HG03159 (cell line): ENCODE results near the gene LACTBL1.

Experiments
- ATAC-seq: cut with Tn5 transposase; IDR thresholded peaks from one replicate; pipeline ENCODE4 v1.9.1; 2021; ENCODE audit warnings: mild to moderate bottlenecking, moderate library complexity; ENCODE audit not compliant: unreplicated experiment

The LACTBL1 gene

DNA sequence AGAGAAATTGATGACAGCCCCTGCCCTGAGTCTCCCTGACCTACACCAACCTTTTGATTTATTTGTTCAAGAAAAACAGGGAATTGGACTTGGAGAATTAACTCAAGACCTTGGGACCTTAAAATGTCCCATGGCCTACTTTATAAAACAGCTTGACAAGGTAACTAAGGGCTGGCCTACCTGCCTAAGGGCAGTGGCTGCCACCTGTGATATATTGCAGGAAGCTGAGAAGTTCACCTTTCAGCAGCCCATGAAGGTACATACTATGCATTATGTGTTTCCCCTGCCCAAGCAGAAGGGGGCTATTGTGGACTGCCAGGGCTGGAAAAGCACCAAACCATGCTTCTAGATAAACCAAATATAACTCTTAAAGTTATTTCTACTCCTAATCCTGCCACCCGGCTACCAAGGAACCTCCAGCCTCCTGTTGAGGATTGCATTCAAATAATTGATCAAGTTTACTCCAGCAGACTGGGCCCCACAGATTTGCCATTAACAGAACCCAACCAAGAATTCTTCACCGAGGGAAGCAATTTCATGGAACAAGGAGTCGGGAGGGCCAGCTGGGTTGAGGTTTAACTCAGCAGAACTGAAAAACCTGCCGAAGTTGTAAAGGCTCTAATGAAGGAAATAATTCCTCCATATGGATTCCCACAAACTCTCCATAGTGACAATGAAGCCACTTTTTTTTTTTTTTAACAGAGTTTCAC is 28.2 kb downstream of the LACTBL1 start:
- no peak for ATAC-seq

DNA sequence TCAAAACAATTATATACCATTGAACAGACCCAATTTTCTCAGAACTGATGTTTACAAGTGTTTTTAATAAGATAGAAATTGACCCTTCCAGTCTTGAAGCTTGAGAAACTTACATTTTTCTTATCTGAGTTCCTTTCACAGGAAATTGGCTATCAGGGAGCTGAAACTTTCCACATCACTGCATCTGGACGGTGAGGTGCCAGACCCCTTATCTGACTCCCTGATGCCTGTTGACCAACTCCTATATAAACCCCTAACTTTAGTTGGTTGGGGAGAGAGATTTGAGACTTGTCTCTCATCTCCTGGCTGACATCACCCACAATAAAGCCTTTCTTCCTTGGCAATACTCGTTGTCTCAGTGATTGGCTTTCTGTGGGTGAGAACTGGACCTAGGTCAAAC is 31.4 kb downstream of the LACTBL1 start:
- ATAC-seq = no peak

DNA sequence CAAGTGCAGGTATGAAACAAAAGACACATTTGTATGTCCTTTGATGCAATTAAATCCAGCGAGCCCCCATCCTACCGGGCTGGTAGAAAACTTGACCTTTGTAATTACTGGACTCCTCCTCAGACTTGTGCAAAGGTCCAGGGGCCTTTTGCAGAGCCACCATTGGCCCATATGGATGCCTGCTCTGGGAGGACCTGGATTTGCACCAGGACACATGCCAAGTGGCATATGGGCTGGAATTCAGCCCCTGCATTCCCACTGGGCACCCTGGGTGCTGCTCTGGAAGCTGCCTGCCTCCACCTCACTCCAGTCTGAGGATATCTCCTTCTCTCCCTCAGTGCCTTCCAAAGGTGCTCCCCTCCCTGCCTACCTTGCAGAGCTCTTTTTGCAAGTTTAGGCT is 36.0 kb downstream of the LACTBL1 start:
- ATAC-seq = no peak

DNA sequence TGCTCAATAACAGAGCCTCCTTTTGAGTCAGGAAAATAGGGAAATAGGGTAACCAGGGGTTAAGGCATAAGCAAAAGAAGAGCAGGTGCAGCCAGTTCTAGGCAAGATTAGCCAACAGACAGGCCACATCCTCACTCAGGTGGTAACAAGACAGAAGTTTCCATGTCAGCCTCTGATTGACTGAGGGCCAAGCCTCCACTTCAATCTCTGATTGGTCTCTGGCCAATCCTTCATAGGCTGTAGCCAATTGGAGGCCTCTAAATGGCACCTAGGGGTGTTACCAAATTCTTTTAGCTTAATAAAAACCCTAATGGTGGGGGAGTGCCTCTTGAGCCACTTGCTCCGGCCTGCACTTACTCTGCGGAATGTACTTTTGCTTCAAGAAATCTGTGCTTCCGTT is 37.2 kb downstream of the LACTBL1 start:
- ATAC-seq = no peak

DNA sequence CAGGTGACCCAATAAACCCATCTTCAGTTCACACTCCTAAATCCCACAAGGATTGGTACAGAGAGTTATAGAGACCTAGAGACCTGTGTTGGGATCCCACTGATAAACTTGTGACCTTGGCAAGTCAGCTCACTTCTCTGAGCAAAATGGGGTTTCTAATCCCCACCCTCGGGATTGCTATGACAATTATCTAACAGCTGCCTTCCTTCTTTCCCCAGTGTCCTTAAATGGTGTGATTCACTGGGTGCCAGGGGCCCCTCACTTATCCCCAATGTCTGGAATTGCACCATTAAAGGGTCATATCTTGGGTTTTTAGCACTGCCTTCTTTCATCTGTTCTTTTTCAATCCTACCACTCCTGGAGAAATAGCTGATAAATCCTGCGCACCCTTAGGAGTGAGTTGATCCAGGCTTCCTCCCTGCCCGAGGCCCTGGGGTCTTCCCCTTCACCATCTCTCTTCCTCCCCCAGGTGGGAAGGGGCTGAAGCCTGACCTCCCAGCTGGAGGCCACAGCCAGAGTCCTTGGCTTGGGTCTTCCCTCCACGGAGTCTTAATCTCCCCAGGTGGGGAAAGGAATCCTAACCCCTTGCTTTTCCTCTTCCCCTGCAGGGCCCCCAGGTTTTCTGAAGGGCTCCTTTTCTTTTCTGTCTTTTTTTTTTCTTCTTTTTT is 39.7 kb downstream of the LACTBL1 start:
- ATAC-seq = no peak

DNA sequence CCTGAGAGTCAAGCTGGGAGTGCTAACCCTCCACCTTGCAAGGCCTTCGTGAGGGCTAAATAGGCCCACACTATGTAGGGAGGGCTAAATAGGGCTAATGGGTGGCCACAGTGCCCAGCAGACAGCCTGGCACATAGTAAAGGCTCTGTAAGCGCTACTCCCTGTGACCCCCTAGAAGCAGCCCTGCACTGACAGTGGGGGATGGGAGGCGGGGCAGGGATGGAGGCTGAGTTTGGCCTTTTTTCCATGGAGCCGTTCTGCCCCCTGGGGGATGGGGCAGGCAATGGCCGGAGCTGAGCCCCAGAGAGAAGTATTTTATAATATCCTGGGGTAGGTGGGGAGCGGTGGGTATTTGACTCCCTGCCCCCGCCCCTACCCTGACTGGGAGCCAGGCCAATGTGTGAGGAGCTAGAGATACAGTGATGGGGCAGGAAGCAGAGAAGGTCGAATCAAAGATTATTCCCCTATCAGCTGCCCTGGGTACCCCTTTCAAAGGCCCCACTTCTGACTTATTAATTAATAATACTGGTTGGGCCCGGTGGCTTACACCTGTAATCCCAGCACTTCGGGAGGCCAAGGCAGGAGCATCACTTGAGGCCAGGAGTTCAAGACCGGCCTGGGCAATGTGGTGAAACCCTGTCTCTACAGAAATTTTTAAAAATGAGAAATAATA is 42.3 kb downstream of the LACTBL1 start:
- ATAC-seq = no peak

DNA sequence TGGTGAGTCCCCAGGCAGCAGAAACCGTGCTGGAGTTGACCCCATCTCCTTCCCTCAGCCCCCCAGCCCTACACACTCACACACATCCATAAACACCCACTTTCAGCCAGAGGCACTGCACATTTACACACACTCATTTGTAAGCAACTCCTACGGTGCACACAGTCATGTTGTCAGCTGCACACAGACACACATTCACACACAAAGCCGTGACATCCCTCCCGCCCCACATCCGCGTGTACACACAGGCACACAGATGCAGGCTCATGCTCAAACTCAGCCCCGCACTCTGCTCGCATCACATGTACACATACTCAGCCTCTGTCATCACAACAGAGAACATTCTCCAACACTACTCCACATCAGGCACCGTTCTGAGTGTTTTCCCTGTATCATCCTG is 47.6 kb downstream of the LACTBL1 start:
- ATAC-seq = no peak

DNA sequence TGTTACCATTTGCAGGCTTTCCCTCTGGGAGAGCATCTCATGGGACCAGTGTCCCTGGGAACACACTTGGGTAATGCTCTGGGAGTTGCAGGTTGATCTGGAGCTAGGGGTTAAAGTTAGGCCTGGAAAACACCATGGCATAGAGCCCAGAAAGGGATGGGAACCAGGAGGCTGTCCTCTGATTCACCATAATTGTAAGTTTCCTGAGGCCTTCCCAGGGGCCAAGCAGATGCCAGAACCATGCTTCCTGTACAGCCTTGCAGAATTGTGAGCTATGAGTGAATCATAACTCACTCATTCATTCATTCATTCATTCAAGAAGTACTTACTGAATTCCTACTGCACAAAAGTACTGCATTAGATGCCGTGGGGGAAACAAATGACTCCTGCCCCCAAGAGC is 50.0 kb downstream of the LACTBL1 start:
- no peak for ATAC-seq

DNA sequence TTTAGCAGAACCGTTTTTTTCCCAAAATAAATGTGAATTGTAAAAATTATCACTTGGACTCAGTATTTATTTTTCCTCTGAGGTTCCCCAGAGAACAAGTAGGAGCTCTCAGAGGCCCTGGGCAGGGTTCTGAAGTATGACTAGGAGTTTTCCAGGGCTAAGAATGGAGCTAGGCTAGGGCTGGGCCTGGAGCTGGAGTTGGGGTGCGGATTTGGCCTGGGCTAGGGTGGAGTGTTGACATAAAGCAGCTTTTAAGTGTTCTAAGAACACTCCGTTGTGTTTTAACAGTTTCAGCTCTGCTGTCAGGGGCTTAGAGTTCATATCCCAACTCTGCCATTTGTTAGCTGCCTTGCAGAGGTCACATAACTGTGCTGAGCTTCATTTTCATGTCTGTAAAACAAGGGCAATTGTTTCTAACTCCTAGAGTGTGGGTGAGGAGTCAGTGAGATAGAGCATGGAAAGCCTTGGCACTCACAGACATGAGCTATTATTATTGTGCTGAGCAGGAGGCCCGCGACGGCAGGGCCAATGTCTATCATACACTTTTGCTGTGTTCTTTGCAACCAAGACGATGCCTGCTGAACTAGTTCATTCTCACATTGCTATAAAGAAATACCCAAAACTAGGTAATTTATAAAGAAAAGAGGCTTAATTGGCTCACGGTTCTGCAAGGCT is 51.1 kb downstream of the LACTBL1 start:
- ATAC-seq = no peak

DNA sequence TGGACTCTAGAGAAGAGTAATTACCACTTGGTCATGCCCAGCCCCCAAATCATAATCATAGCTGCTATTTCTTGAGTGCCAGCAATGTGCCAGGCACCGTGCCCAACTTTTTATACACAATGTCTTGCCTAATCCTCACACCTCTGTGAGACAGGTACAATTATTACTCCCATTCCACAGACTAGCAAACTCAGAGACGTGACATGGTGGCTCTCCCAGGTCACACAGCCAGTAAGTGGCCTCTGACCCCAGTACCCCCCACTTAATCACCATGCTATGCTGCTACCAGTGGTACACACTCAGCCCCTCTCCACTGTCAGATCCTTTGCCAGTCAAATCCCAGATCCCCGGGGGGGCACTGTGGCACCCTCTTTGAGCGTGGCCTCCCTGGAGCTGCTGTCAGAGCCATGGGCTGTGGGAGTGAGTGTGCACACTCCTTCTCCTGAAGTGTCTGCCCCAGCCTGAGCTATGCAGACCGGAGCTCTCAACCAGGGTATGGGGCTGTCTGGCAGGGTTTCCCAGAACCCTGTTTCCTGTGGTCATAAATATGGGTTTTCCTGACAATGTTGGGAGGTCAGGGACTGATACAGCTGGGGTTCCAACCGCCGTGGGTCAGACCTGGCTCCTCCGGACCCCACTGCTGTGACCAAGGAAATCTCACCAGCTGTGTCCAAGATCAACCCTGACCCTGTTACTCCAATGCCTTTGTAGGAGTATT is 51.8 kb downstream of the LACTBL1 start:
- ATAC-seq = no peak

DNA sequence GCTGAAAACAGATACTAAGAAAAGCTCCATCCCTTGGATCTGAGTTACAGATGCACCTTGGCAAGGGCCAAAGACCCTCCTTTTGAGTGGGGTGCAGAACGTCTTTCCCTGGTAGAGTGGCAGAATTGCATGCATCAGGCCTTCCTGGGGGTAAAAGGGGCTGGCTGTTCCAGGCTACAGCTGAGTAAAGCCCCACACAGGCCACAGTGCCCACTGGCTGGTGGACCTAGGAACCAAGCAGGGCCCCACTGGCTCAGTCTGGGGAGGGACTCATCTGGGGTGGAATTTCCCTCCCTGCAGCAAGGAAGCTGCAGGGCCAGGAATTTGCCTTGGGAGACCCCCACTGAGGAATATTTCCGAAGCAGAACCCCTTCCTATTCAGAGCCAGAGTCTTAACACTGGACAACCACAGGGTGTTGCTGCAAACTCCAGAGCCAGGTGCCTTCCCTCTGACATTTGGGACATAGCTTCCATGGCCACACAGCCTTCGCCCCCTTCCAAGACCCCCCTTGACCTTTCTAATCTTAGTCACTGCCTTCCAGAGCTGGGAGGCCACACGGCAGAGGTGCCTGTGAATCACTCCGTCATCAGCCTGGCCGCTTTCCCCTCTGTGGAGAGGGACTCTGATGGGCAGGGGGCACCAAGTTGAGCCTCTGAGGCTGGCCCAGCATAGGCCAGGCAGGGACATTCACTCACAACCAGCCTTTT is 52.5 kb downstream of the LACTBL1 start:
- no peak for ATAC-seq

DNA sequence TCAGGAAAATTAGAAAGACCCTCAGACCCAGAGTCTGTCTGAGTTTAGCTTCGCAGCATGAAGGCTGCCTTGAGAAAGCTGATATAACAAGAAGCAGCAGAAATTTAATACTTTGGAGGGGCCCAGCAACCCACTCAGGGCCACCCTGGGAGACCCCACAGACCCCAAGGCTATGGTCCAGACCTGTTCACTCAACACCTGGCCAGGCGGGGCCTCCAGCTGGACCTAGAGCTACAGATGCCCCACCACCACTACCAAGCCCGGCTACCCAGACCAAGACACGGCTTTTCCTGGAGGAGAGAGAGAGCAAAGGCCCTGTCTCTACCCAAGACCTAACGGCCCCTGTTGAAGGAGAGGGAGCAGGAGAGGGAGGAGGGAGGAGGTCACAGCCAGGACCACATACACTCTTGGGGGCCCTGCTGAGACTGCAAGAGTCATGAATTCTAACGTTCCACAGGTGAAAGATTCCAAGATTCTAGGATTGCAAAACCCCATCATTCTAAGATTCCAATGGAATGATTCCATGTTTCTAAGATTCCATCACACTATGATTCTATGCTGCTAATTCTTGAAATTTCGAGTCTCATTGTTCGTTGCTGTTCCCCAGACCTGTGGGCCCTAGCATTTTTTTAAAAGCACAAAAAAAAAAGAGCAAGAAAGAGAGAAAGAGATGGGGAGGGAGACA is 53.2 kb downstream of the LACTBL1 start:
- ATAC-seq = no peak

DNA sequence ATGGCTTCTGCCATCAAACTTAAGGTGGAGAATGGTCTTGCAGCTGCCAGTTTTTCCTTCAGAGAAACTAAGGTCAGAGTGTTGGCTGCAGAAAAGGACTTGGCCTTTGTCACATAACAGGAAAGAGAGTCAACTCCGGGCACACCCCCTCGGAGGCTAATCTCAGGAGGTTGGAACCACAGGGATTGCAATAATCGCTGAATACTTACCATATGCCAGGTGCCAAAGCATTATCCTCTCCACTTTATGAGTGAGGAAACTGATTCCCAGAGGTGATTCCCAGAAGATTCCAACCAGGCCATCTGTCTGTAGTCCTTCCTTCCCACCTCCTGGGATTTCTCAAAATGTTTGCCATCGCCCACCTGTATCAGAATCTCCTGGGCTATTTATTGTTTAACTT is 54.0 kb downstream of the LACTBL1 start:
- ATAC-seq = no peak

DNA sequence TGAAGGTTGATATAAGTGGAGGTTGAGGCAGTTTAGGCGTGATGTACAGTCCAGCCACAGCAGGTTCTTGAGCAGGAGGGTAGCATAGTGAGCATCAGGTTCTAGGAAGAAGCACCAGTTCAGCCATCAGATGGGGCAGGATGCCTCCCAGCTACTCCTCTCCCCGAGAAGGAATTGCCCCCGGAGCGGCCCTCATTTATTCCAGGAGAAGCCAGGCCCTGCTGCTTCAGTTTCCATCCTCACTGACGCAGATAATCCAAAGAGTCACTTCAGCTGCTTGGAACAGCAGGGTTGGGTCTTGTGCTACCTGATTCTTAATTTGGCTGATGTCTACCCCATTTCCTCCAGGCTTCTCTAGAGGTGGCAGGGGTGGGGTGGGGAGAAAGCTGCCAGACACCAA is 54.7 kb downstream of the LACTBL1 start:
- ATAC-seq = no peak

DNA sequence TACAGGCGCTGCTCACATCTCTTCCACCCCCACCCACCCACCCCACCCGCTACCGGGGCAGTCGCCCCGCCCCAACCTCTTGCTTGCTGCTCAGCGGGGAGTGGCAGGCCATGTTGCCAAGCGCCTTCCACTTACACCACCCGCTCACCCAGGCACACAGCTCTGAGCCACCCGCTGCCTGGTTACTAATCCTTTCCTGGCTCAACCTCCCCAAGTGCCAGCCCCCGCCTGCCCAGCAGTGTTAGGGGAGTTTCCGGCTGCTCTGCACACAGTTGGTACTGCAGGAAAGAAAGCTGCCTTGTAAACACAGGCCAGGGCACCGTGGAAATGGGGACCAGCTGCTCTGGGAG is 56.2 kb downstream of the LACTBL1 start:
- no peak for ATAC-seq

DNA sequence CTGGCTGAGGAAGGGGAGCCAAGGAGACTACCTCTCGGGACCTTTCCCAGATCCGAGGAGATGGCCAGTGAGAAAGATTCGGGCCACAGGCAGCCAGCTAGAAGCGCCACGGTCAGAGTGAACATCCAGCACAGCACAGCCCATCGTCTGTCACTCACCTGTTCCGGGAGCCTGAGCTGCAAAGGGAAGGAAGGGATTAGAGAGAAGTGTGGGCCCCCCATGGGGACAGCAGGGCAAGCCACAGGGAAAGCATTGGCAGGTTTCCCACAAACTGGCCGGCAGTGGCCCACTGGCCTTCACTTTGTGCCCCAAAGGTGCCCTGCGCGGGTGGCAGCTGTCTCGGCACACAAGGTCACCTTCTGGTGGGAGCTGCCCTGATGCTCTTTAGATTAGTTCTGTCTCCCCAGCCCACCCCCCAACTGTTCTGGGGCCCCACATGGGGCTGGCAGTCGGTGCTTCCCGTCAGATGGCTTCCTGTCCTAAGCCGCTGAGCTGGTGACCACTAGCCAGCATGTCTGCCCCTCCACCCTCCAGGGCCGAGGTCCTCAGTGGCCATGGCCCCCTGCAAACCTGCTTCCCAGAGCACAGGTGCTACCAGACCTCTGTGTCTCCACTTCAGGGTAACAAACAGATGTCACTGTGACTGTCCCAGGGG is 56.7 kb downstream of the LACTBL1 start:
- no peak for ATAC-seq

DNA sequence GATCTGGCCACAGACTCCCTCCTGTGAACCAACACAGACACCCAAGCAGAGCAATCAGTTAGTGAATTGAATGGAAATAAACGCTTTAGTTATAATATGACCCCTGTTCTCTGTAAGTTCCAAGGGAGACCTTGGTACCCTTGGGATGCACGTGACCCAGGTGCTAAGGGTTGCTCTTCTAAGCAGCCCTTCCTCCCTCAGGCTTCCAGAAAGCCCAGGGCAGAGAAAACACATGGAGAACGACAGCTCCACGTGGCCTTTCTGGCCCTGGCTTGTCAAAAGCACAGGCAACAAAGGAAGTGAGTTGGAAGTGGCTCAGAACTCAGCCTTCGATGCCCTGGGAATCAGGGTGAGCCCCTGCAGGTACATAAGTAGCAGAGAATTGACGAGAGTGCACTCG is 57.4 kb downstream of the LACTBL1 start:
- no peak for ATAC-seq

DNA sequence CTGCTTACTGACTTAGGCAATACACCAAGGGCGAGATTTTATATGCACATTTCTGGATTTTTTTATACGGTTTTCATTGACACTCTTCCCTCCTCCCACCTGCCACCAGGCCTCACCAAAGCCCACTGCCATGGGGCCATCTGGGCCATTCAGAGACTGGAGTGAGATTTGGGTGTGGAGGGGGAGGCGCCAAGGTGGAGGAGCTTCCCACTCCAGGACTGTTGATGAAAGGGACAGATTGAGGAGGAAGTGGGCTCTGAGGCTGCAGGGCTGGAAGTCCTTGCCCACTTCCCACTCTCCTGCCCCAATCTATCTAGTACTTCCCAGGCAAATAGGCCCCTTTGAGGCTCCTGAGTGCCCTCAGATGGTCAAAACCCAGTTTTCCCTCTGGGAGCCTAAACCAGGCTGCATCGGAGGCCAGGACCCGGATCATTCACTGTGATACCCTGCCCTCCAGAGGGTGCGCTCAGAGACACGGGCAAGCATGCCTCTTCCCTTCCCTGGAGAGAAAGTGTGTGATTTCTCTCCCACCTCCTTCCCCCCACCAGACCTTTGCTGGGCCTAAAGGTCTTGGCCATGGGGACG is 57.9 kb downstream of the LACTBL1 start:
- no peak for ATAC-seq

DNA sequence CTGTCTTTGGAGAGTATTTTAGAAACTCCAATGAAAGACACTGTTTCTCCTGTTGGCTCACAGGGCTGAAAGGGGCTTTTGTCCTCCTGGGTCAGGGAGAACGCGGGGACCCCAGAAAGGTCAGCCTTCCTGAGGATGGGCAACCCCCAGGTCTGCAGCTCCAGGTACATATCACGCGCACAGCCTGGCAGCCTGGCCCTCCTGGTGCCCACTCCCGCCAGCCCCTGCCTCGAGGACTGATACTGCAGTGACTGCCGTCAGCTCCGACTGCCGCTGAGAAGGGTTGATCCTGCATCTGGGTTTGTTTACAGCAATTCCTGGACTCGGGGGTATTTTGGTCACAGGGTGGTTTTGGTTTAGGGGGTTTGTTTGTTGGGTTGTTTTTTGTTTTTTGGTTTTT is 58.5 kb downstream of the LACTBL1 start:
- ATAC-seq = no peak
